Mesenteric fat pad (tissue), 1 donor: ENCODE data around the gene B9D1. TPM values are rescaled to one million over a fixed set of nuclear protein-coding genes. Genes with fewer than 3 reads are reported as not detected.
A peak's percentile ranks its signal among the peaks of the same experiment; 100 is the strongest.

Source experiments
- DNase-seq: peaks from one replicate; pipeline ENCODE4 v3.0.0-alpha.2; 2020; ENCODE audit warnings: low spot score
- total RNA-seq: library from RNA; stranded (reverse); fragmentation: NEBNext Ultra II Directional; extraction: Animal tissue kit (Norgen Biotek cat#: 25700); gene quantifications from one replicate; pipeline ENCODE4 v1.2.1, GENCODE V29; 2021
- donor health status: DM: yes; HTN: yes; CAD: no.

Gene B9D1
- total RNA-seq, 1 donor from 2014 or later = 7.5 TPM

- peak; percentile 100 for DNase-seq
Measured at GRCh38 chr17:19377602-19378415, 15.3 kb upstream of the B9D1 start.

GRCh38 chr17:19376811-19377210, 14.3 kb upstream of the B9D1 start:
- no peak for DNase-seq

- no peak for DNase-seq
Measured at GRCh38 chr17:19375732-19376131, 13.2 kb upstream of the B9D1 start.

- DNase-seq = peak; percentile 30
Measured at GRCh38 chr17:19374136-19374535, 11.6 kb upstream of the B9D1 start.

GRCh38 chr17:19372866-19373504, 10.5 kb upstream of the B9D1 start:
- DNase-seq = no peak

GRCh38 chr17:19372439-19372838, 9.9 kb upstream of the B9D1 start:
- DNase-seq = no peak

- DNase-seq = no peak
Measured at GRCh38 chr17:19372011-19372370, 9.5 kb upstream of the B9D1 start.

- DNase-seq = no peak
Measured at GRCh38 chr17:19371259-19372010, 8.9 kb upstream of the B9D1 start.

- no peak for DNase-seq
Measured at GRCh38 chr17:19370493-19370960, 8.0 kb upstream of the B9D1 start.

GRCh38 chr17:19369846-19370492, 7.4 kb upstream of the B9D1 start:
- DNase-seq = no peak

- DNase-seq = no peak
Measured at GRCh38 chr17:19369107-19369778, 6.7 kb upstream of the B9D1 start.

GRCh38 chr17:19368229-19368628, 5.7 kb upstream of the B9D1 start:
- no peak for DNase-seq

GRCh38 chr17:19366637-19366972, 4.1 kb upstream of the B9D1 start:
- DNase-seq = no peak

GRCh38 chr17:19365833-19366636, 3.5 kb upstream of the B9D1 start:
- no peak for DNase-seq

GRCh38 chr17:19365499-19365817, 2.9 kb upstream of the B9D1 start:
- no peak for DNase-seq

- DNase-seq = no peak
Measured at GRCh38 chr17:19364699-19365498, 2.4 kb upstream of the B9D1 start.

GRCh38 chr17:19363460-19364035, 1.0 kb upstream of the B9D1 start:
- no peak for DNase-seq

- DNase-seq = no peak
Measured at GRCh38 chr17:19363114-19363438, 553 bp upstream of the B9D1 start.

GRCh38 chr17:19361944-19362276, 613 bp downstream of the B9D1 start:
- no peak for DNase-seq

- no peak for DNase-seq
Measured at GRCh38 chr17:19361326-19361725, 1.2 kb downstream of the B9D1 start.
